ENCODE data around the gene AIFM1. TPM values are rescaled to one million over a fixed set of nuclear protein-coding genes. Genes with fewer than 3 reads are reported as not detected.

Gene AIFM1
- 10 to 100 TPM; 15.9 to 23.4 (median 21.6) TPM for total RNA-seq

GRCh38 chrX:130165703-130166502, at the start of gene AIFM1:
TSS of gene AIFM1 (minus strand) at chrX:130165841. CDS start at chrX:130165656, 185 bp downstream.
- H3K27ac ChIP-seq (replicated peaks in 1 of 4): peak within 1 kb of the TSS; percentile 85 to 91 (median 88)
- 27% methylated on average over 37 of the region's 50 CpGs for WGBS
- intact Hi-C loops (cut with DNase I): no loop called here
- H3K9me3 ChIP-seq: no peaks in the 10 kb centered on the region
- peak within 1 kb of the TSS; percentile 59 to 67 (median 64) for H3K4me3 ChIP-seq
- no peaks in the 10 kb centered on the region for H3K36me3 ChIP-seq
- no peaks in the 10 kb centered on the region for H3K27me3 ChIP-seq
- peaks cover 11 to 32% (median 26%) of the 10 kb centered on the region in 4 donors for H3K4me1 ChIP-seq
- TF ChIP-seq, protein P1, sequence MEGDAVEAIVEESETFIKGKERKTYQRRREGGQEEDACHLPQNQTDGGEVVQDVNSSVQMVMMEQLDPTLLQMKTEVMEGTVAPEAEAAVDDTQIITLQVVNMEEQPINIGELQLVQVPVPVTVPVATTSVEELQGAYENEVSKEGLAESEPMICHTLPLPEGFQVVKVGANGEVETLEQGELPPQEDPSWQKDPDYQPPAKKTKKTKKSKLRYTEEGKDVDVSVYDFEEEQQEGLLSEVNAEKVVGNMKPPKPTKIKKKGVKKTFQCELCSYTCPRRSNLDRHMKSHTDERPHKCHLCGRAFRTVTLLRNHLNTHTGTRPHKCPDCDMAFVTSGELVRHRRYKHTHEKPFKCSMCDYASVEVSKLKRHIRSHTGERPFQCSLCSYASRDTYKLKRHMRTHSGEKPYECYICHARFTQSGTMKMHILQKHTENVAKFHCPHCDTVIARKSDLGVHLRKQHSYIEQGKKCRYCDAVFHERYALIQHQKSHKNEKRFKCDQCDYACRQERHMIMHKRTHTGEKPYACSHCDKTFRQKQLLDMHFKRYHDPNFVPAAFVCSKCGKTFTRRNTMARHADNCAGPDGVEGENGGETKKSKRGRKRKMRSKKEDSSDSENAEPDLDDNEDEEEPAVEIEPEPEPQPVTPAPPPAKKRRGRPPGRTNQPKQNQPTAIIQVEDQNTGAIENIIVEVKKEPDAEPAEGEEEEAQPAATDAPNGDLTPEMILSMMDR (IDR thresholded peaks at IDR 0.05): peak in 1 of 3 experiments; percentile 8
- TF ChIP-seq EP300 (IDR thresholded peaks at IDR 0.05) (no peak), POLR2AphosphoS5 (IDR thresholded peaks at IDR 0.05) (peak; percentile 77 to 88), POLR2A (IDR thresholded peaks at IDR 0.05; ENCODE audit: low read depth) (no peak)
- peak; percentile 96 for DNase-seq (ENCODE audit: extremely low spot score)

DNA sequence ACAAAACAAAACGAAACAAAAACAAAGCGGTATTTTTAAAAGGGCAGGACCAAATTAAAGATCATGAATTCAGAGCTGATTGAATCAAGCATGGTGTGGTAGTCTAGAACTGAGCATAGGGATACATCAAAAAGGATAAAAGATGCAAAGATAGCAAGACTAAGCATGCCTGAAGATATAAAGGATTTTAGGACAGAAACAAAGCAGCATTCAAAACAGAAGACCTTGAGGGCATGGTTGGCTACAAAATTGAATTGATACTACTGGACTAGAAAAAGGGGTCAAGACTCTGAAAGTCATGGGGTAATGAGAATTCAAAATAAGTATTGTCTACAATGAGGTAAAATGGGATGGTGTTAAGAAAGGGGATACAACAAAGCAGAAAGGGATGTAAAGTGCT, 47.7 kb upstream of the AIFM1 start:
- intact Hi-C loops (cut with DNase I): no loop called here
- H3K4me1 ChIP-seq: no peaks in the 10 kb centered on the region
- no peak overlapping the region for H3K4me3 ChIP-seq
- TF ChIP-seq, protein P1 (IDR thresholded peaks at IDR 0.05): no peak
- no peak for TF ChIP-seq POLR2A (IDR thresholded peaks at IDR 0.05; ENCODE audit: low read depth)
- no peaks in the 10 kb centered on the region for H3K9me3 ChIP-seq
- H3K27ac ChIP-seq (replicated peaks in 1 of 4): no peak overlapping the region
- peaks cover 0 to 5% (median 0%) of the 10 kb centered on the region in 4 donors for H3K27me3 ChIP-seq
- peaks cover 0 to 33% (median 11%) of the 10 kb centered on the region in 4 donors for H3K36me3 ChIP-seq
- DNase-seq (ENCODE audit: extremely low spot score): no peak
- 86% methylated on average over 2 of the region's 2 CpGs for WGBS

DNA sequence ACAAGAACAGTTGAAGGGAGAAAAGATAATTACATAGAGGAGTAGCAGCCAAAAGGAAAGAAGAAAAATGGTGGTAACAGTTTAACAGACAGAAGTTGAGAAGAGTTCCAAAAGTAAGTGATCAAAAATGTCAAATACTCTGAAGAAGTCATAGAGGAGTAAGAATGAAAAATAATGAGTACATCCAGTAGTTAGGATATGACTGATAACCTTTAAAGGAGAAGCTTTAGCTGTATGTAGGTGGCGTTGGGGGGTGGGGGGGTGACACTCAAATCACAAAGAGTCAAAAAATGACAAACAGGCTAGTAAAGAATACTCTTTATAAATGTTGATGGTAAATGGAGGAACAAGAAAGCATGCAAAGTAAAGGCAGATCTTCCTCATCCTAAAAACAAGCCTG, 46.7 kb upstream of the AIFM1 start:
- WGBS: 77% methylated on average over 1 of the region's 1 CpG
- DNase-seq (ENCODE audit: extremely low spot score): no peak
- TF ChIP-seq EP300 (IDR thresholded peaks at IDR 0.05) (no peak), POLR2A (IDR thresholded peaks at IDR 0.05; ENCODE audit: low read depth) (no peak), POLR2AphosphoS5 (IDR thresholded peaks at IDR 0.05) (no peak)
- TF ChIP-seq, protein P1 (IDR thresholded peaks at IDR 0.05): no peak
- no peaks in the 10 kb centered on the region for H3K9me3 ChIP-seq
- no peak overlapping the region for H3K4me3 ChIP-seq
- peaks cover 0 to 30% (median 11%) of the 10 kb centered on the region in 4 donors for H3K36me3 ChIP-seq
- no peak overlapping the region for H3K27ac ChIP-seq (replicated peaks in 1 of 4)
- H3K27me3 ChIP-seq: no peaks in the 10 kb centered on the region
- no peaks in the 10 kb centered on the region for H3K4me1 ChIP-seq
- intact Hi-C loops (cut with DNase I): no loop called here

DNA sequence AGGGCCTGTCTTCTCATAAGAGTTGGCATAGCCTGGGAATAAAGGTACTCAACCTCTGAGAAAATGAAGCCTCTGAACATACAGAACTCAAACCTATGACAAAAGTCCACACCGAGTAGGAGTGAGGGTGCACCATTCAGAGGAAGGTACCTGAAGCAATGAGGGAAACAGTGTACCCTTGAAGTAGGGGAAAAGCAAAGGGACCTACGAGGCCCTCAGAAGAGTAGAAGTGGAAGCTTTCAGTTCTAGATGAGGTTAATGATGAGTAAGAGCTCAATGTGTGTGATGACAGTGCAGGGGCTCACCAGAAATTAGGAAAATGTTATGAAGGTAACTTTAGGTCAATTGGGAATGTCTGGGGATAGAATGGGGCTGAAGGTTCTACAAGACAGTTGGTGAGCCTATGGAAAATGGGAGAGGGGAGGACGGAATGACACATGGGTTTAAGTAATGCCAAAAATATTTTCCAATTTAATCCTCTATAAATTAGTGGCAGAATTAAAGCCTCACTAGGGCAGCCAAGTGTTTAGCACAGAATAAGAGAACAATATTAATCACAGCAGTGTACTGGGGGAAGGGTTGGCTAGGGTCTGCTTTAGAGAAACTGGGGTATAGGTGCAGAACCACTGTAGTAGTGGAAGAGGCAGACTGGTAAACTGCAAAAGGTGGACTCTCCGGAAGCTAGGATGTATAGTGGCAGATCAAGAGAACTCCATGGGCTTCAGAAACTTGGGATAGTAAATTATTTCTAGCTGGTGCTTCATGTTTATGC, 46.0 kb upstream of the AIFM1 start:
- Histone ChIP-seq H3K36me3 (peaks cover 0 to 30% (median 11%) of the 10 kb centered on the region in 4 donors), H3K4me1 (no peaks in the 10 kb centered on the region), H3K4me3 (no peak overlapping the region), H3K9me3 (no peaks in the 10 kb centered on the region), H3K27ac (replicated peaks in 1 of 4) (no peak overlapping the region), H3K27me3 (no peaks in the 10 kb centered on the region)
- no peak for DNase-seq (ENCODE audit: extremely low spot score)
- intact Hi-C loops (cut with DNase I): no loop called here
- WGBS: 67% methylated on average over 4 of the region's 4 CpGs
- no peak for TF ChIP-seq POLR2AphosphoS5 (IDR thresholded peaks at IDR 0.05)
- TF ChIP-seq POLR2A (IDR thresholded peaks at IDR 0.05; ENCODE audit: low read depth): no peak
- TF ChIP-seq EP300 (IDR thresholded peaks at IDR 0.05): no peak
- TF ChIP-seq, protein P1 (IDR thresholded peaks at IDR 0.05): no peak
